HG02970 (cell line): ENCODE results near the gene PIP4P1.
A peak's percentile ranks its signal among the peaks of the same experiment; 100 is the strongest.
"Not testable (repeated sequence)": the region's sequence is repeated elsewhere in the genome, so short reads cannot be mapped to it uniquely, and the experiment has no call there.

ENCODE experiments used
- ATAC-seq: cut with Tn5 transposase; IDR thresholded peaks from one replicate; pipeline ENCODE4 v1.9.1; 2021; ENCODE audit warnings: mild to moderate bottlenecking, moderate library complexity, moderate number of reproducible peaks; ENCODE audit not compliant: unreplicated experiment, low FRiP score

Gene PIP4P1

DNA sequence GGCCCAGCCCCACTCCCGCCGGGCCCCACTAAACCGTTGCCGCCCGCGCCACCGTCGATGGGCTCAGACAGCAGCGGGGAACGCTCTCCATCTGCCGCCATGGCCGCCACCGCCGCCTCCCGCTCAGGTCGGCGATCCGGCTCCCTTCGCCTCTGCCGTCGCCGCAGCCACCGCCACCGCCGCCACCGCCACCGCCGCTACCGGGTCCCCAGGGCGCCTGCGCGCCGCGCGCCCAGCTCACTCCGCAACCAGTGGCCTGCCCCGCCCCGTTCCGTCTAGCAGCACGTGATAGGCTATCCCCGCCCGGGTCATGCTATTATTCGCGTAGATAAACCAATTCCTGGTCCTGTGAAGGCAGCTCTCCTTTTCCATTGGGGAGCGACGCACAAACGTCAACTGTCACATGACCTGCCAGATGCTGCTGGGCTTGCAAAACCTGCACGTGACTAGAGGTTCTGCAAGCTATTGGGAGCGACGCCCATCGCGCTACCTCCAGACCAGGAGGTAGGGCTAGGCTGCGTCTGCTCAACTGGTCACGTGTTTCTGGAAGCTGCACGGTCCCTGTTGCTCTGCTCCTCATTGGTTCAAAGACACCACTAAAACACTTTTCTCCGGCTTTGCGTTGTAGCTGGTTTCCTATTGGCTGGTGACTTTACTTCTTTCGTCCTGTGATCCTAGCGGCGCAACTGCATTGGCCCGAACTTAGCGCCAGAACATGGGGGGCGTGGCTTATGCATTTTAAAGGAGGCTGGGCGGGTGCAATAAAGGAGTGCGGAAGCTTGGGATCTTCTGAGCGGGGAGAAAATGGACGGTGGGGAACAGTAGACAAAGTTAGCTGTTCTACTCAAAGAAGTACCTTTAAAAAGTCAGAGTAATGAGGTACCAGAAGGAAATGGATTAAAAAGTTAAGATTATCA, at the start of gene PIP4P1:
Gene PIP4P1 (minus strand): TSS at position 210 of the 917 bp plus-strand sequence. CDS start 109 bp downstream, at position 101.
- ATAC-seq, result peak; percentile 93

DNA sequence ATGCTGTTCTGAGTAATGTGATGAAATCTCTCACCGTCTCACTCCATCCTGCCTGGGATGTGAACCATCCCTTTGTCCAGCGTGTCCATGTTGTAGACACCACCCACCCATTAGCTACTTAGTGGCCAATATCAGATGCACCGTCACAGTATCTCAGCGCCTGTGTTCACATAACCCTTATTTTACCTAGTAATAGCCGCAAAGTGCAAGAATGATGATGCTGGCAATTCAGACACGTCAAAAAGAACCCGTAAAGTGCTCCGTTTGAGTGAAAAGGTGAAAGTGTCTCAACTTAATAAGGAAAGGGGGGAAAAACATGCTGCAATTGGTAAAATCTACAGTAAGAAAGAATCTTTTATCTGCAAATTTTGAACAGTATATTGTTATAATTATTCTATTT, 47.1 kb upstream of the PIP4P1 start:
- ATAC-seq, result no peak

DNA sequence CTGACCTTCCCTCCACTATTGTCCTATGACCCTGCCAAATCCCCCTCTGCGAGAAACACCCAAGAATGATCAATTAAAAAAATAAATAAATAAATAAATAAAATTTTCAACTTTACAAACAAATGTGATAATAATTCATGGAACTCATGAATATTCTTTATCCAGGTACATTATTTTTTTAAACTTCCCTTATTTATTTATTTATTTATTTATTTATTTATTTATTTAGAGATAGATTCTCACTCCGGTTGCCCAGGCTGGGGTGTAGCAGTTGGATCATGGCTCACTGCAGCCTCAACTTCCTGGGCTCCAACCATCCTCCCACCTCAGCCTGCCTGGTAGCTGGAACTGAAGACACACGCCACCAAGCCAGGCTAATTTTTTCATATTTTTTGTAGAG, 46.3 kb upstream of the PIP4P1 start:
- not testable (repeated sequence) for ATAC-seq

DNA sequence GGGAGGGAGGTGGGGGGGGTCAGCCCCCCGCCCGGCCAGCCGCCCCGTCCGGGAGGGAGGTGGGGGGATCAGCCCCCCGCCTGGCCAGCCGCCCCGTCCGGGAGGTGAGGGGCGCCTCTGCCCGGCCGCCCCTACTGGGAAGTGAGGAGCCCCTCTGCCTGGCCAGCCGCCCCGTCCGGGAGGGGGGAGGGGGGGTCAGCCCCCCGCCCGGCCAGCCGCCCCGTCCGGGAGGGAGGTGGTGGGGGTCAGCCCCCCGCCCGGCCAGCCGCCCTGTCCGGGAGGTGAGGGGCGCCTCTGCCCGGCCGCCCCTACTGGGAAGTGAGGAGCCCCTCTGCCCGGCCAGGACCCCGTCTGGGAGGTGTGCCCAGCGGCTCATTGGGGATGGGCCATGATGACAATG, 45.5 kb upstream of the PIP4P1 start:
- not testable (repeated sequence) for ATAC-seq

DNA sequence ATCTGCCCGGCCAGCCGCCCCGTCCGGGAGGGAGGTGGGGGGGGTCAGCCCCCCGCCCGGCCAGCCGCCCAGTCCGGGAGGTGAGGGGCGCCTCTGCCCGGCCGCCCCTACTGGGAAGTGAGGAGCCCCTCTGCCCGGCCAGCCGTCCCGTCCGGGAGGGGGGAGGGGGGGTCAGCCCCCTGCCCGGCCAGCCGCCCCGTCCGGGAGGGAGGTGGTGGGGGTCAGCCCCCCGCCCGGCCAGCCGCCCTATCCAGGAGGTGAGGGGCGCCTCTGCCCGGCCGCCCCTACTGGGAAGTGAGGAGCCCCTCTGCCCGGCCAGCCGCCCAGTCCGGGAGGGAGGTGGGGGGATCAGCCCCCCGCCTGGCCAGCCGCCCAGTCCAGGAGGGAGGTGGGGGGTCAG, 45.0 kb upstream of the PIP4P1 start:
- not testable (repeated sequence) for ATAC-seq

DNA sequence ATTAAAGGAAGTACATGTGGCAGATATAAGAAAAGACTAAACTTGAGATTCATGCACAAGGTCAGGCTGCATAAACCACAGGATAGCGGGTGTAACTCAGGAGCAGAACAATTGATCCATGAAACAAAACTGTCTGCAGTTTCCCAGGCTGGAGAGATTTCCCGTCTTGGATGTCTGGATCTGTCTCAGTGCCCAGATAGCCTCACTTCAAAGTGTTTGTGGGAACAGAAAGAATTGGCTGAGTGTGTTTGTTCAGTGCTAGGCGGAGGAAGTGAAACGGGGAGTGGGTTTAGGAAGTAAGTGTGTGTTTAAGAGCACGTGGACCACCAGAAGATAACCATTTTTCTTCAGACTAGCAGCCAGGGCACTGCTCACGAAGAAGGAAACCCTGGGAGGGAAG, 42.7 kb upstream of the PIP4P1 start:
- ATAC-seq, result no peak

DNA sequence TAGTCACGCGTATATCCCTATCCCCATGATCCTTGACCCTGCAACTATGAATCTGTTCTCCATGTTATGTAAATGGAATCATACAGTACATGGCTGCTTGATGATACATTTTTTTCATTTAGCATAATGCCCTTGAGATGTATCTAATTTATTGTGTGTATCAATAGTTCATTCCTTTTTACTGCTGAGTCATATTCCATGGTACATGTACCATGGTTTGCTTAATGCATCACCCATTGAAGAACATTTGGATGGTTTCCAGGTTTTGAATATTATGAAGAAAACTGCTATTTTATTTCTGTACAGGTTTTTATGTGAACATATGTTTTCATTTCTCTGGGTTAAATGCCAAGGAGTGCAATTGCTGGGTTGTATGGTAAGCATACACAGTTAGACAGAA, 40.1 kb upstream of the PIP4P1 start:
- ATAC-seq, result no peak

DNA sequence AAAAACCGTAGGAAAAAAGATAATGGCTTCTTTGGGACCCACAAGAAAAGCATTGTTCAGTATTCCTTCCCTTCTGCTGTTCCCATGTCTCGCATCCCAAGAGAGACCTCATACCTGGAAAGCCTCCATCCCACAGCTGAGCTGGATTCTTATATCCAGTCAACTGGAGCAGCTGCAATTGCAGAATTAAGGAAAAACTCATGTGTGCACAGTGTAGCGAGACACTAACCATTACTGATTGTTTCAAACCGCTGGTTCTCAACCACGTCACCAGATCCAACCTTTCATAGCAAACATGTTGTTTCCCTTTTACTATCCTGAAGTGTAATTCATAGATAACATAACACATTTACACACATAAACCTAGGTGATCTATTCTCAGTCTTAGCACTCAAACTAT, 38.6 kb upstream of the PIP4P1 start:
- ATAC-seq, result no peak

DNA sequence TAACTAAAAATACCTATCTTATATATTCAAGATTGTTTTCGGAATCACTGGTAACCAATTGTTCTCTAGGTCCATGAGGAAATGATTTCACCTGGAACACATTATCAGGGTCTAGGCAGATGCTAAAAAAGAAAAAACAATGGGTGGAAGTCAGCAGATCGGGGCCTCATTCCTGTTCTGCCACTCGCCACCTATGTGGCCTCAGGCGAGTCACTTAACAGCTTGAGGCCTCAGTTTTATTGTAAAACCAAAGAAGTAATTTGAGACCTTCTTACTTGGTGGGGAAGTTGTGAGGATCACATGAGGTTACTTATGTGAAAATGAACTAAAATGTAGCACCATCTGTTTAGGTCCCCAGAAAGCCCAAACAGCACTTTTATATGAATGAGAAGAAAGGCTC, 37.9 kb upstream of the PIP4P1 start:
- no peak for ATAC-seq

DNA sequence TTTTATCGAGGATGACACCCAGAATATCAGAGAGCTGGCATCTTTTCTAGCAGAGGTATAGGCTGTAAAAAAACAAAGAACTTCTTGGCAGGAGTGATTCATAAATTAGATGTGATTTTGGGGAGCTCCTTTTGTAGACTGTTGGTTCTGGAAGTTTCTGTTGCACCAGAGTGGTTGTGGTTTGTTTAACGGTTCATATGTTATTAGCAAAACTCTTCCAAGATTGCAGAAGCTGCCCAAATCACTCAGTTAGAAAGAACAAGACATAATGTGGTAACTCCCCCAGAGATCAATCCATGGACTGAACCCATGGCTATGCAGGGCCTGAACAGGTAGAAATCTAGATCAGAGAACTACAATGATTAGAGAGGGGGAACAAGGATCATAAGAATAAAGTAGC, 37.4 kb upstream of the PIP4P1 start:
- no peak for ATAC-seq

DNA sequence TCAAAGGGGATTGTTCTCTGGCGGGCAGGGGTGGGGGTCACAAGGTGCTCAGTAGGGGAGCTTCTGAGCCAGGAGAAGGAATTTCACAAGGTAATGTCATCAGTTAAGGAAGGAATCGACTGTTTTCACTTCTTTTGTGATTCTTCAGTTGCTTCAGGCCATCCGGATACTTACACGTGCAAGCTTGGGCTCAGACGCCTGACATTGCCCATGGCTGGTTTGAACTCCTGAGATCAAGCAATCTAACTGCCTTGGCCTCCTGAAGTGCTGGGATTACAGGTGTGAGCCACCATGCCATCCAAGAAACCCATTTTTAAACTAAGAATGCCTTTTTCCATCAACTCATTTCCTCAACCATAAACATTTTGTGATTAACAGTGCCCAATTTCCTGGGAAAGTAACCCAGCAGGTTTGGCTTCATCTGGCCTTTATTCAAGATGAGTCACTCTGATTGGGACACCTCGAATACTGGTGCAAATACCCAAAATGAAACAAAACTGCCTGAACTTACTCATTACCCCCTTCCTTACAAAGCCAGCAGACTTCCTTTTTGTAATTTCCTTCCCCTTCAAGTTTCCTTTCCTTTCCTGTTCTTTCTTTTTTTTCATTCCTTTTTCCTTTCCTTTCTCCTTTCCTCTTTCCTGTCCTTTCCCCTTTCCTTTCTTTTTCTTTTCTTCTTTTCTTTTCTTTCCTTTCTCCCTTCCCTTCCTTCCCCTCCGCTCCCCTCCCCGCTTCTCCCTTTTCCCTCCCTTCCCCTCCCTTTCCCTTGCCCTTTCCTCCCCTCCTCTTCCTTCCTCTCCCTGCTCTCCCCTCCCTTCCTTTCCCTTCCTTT, 33.9 kb upstream of the PIP4P1 start:
- no peak for ATAC-seq

DNA sequence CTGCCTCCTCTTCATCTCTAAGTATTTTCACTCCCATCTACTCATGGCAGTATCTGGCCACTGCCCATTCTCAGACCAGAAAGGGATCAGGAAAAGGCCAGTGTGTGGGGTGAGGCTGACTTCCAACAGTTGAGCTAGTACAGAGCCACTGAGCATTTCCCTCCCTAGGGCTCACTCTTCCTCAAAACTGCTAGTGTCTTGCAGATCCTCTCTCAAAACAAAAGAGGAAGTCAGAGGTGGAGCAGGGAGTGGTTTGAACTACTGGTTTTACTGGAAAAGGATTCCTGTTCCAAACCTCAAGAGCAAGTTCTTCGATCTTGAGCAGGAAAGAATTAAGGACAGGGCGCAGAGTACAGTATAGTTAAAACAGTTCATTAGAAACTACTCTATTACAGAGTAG, 32.4 kb upstream of the PIP4P1 start:
- ATAC-seq, result no peak

DNA sequence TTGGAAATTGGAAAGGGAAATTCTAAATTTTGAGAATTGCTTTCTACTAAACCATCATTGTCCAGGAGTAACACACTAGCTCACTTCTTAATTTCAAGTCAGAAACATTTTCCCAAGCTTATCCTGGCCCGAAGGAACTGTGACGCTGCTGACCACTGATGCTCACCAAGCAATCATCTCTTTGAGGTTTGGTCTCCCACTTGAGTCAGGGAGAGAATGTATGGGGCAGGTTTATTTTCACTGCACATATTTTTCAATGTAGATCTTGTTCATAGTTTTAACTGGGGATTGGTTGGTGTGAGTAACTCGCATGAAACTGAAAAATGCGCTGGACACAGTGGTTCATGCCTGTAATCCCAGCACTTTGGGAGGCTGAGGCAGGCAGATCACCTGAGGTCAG, 31.3 kb upstream of the PIP4P1 start:
- no peak for ATAC-seq

DNA sequence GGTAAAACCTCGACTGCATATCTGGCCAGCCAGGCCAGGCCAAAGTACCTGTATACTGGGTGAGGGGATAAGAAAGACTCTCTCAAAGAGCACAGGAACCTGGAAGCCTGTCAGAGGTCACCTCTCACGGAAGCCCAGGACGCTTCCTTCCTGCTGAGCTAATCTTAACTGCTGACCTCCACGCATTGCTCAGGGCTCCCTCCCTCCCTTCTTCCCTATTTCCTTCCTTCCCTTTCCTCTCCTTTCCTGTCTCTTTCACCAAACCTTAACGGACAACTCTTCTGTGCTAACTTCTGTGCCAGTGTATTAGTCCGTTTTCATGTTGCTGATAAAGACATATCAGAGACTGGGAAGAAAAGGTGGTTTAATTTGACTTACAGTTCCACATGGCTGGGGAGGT, 29.3 kb upstream of the PIP4P1 start:
- no peak for ATAC-seq

DNA sequence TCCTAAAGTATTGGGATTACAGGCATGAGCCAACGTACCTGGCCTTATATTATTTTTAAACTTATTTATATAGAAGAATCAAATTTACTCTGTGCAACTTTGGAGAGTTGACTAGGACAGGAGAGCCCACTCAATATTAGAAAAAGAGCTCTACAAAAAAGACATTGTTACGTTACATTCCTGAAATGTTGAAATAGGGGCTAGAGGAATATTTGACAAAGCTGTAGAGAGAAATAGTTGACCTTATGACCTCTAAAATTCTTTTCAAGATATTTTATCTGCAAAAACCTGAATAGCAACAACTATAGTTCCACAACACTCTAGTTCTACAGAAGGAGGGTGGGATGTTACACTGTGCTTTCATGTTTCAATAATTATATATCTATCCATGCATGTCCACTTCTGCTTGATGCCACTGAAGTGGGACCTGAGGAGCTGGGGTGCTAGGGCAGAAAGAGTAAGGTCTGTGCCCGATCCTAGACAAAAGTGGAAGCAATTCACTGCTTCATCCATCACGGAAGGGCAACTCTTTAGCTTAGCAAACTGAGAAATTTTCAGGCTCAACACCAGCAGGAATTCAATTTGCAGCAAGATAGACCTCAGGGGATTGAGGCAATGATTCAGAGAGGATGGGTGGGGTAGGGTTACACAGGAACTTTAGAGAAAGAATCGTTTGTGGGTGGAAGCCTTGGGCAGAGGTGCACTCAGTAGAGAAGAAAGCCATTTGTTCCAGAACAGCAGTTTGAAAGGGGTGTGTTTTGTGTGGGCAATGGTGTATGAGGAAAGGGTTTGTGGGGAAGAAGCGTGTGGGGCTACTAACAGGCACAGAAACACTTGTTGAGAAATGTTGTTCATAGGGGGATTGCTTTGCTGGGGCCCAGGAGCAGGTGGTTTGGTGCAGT, 28.1 kb upstream of the PIP4P1 start:
- no peak for ATAC-seq

DNA sequence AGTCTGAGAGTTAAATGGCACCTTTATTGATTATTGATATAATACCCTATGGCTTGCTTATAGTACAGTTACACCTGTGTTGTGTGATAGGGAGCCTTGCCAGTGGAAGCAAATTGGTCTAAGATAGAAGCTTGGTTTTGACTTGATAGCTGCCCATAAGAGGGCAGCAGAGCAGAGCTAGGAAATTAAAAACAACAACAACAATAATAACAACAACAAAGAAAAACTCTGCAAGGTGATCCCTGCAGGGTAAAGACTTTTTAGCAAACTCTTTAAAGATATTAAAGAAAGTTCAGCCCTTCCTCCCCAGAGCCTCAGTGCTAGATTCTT, 26.1 kb upstream of the PIP4P1 start:
- ATAC-seq, result no peak

DNA sequence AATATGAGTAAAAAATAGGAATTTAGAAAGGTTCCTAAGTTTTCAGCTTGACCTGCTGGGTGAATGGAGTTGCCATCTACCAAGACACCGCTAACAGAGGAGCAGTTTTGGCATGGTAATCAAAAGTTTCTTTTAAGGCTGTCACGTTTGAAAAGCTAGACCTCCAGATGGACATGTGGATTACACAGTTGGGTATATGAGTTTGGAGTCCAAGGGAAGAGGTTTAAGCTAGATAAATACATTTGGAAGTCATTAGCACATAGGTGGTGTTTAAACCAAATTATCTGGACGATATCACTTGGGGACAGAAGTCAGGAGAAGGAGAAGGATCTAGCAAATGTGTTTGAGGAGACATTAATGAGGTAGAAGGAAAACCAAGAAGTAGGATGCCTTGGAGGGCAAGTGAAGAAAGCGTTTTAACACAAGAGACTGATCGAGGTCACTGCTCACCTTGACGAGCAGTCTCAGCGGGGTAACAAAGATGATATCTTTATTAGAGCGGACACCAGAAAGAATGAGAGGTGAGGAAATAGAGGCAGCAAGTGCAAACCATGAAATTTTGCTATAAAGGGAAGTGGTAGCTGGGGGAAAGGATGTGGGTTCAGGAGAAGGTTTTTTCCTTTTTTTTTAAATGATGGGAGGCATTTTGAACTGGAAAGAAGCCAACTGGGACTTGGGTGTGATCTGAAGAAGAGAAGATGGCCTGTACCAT, 25.6 kb upstream of the PIP4P1 start:
- no peak for ATAC-seq

DNA sequence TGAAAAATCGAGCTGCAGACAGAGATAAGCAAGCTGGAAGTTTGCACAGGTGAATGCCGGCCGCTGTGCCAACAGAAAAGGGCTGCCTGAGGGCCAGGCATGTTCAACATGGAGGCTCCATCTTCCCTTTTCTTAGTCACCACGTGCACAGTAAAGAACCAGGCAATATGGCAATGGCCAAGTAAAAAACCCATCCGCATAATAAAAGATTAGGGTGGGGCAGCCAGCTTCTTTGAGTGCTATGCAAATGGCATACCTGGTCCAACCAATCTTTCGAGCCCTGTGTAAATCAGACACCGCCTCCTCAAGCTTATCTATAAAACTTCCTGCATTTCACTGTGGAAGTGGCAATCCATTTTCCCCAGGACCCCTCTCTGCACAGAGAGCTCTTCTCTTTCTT, 24.7 kb upstream of the PIP4P1 start:
- ATAC-seq, result no peak

DNA sequence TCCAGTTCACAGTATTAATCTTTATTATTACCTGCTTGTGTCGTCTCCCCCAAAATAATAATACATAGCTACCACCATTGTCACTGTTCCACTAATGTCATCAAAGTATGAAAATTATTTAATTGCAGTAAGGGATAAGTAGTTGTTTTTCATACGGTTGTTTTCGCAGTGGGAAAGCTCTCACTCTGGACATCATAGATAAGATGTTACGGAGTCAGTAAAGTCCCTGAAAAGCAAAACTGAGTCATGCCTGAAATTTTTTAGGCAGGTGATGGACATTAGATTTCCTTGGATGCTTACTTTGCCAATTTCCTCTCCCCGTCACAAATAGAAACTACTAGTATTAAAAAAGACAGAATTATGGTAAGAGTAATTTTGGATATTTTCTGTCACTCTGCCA, 21.1 kb upstream of the PIP4P1 start:
- no peak for ATAC-seq

DNA sequence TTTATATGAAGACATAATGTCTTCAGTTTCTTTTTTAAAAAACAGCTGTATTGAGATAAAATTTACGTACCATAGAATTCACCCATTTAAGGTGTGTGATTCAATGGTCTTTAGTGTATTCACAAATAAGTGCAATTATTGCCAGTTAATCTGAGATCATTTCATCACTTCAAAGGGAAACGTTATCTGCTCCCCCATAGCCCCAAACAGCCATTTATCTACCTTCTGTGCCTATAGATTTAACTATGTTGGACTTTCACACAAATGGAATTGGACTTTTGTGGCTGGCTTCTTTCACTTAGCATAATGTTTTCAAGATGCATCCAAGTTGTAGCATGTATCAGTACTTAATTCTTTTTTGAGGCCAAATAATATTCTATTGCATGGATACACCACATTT, 17.7 kb upstream of the PIP4P1 start:
- no peak for ATAC-seq
